ES-I3 (cell line): Measurements from ENCODE around the gene VWA1.
"Not testable (repeated sequence)": the region's sequence is repeated elsewhere in the genome, so short reads cannot be mapped to it uniquely, and the experiment has no call there.

Source experiments
- H3K36me3 ChIP-seq: 2 replicates; pipeline ENCODE4 v1.6.1; 2013; ENCODE audit warnings: mild to moderate bottlenecking, low read length, control low read depth, moderate library complexity; ENCODE audit not compliant: insufficient read depth
- H3K4me1 ChIP-seq: 2 replicates; pipeline ENCODE4 v1.6.1; 2013; ENCODE audit warnings: mild to moderate bottlenecking, control low read depth, low read length; ENCODE audit not compliant: insufficient read depth
- H3K9ac ChIP-seq: 2 replicates; pipeline ENCODE4 v1.6.1; 2013; ENCODE audit warnings: low read depth, mild to moderate bottlenecking, low read length, moderate library complexity
- H3K9me3 ChIP-seq: 2 replicates; pipeline ENCODE4 v1.6.1; 2013; ENCODE audit warnings: mild to moderate bottlenecking, low read length, moderate library complexity; ENCODE audit not compliant: control insufficient read depth, insufficient read depth

VWA1 gene

GRCh38 chr1:1425753-1426495 lies 9.6 kb upstream of the VWA1 start:
- Histone ChIP-seq H3K4me1 (peaks cover 5% of the 10 kb centered on the region), H3K9ac (peak overlapping the region; percentile 65), H3K36me3 (no peaks in the 10 kb centered on the region), H3K9me3 (no peaks in the 10 kb centered on the region)

- Histone ChIP-seq H3K9ac (peak overlapping the region; percentile 65), H3K36me3 (no peaks in the 10 kb centered on the region), H3K4me1 (peaks cover 5% of the 10 kb centered on the region), H3K9me3 (no peaks in the 10 kb centered on the region)
These were observed 8.9 kb upstream of the VWA1 start for GRCh38 chr1:1426496-1427105.

- no peaks in the 10 kb centered on the region for H3K9me3 ChIP-seq
- H3K36me3 ChIP-seq, result no peaks in the 10 kb centered on the region
- peaks cover 10% of the 10 kb centered on the region for H3K4me1 ChIP-seq
- H3K9ac ChIP-seq, result peak overlapping the region; percentile 15; the same call in 1 of the 2 replicates
These were observed 8.2 kb upstream of the VWA1 start for GRCh38 chr1:1427106-1427819.

- Histone ChIP-seq H3K9me3 (no peaks in the 10 kb centered on the region), H3K9ac (peak overlapping the region; percentile 15; the same call in 1 of the 2 replicates), H3K4me1 (peaks cover 14% of the 10 kb centered on the region), H3K36me3 (no peaks in the 10 kb centered on the region)
These were observed 7.7 kb upstream of the VWA1 start for GRCh38 chr1:1427820-1428148.

GRCh38 chr1:1428174-1428573 lies 7.3 kb upstream of the VWA1 start:
- no peaks in the 10 kb centered on the region for H3K9me3 ChIP-seq
- H3K36me3 ChIP-seq, result no peaks in the 10 kb centered on the region
- H3K9ac ChIP-seq, result no peak overlapping the region
- H3K4me1 ChIP-seq, result peaks cover 14% of the 10 kb centered on the region

- not testable (repeated sequence) for H3K36me3 ChIP-seq, H3K9ac ChIP-seq, H3K9me3 ChIP-seq
- peaks cover 19% of the 10 kb centered on the region for H3K4me1 ChIP-seq
These were observed 6.5 kb upstream of the VWA1 start for GRCh38 chr1:1428967-1429366.

DNA sequence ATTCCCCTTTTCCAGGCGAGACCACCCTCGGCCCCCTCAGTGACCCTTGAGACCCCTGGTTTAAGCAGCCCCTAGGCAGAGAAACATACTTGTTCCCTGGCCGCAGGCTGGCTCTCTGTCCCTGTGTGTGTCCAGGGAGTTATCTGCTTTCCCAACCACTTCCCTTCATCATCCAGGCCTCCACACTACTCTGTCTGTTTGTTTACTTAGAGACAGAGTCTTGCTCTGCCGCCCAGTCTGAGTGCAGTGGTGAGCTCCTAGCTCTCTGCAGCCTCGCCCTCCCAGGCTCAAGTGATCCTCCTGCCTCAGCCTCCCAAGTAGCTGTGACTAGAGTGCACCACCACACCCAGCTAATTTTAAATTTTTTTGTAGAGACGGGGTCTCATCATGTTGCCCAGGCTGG lies 5.8 kb upstream of the VWA1 start:
- peaks cover 24% of the 10 kb centered on the region for H3K4me1 ChIP-seq

DNA sequence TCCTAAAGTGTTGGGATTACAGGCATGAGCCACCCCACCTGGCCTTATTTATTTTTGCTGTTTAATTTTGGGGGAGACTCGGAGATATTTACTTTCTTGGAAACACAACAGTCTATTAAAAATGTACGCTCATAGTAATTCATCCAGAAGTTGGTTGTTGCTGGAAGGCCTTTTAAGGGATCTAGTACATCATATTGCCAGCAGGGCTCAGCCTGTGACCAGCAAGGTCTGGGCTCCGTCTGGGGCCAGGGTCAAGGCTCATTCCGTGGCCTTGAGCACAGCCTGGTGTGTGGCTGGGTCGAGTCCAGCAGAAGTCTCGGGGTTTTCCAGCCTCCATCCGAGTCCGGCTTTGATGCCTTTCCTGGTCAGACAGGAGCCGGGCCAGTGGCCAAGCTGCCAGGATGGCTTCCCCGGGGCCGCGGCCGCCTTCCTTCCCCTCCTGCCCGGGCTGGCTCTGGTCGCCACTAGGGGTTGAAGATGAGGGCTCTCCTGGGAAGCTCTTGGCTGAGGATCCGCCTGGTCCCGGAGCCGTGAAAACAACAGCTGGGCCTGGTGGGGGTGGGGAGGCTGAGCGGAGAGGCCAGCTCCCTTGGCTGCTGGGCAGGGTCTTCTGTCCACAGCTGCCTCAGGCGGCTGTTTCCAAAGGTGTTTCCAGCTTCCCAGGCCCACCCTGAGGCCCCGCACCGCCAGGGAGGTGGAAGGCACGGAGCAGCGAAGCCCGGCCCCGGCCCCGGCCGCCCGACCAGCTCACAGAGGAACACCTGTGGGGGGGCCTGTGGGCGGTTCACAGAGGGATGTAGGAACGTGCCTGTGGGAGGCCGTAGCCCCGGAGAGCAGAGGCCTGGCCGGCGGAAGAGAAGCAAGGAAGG lies 5.1 kb upstream of the VWA1 start:
- H3K9me3 ChIP-seq, result no peaks in the 10 kb centered on the region
- H3K36me3 ChIP-seq, result no peaks in the 10 kb centered on the region
- H3K9ac ChIP-seq, result peak overlapping the region; percentile 37
- peaks cover 25% of the 10 kb centered on the region for H3K4me1 ChIP-seq

More for the DNA sequence above, 5.8 kb upstream of the VWA1 start:
- H3K9me3 ChIP-seq, result no peaks in the 10 kb centered on the region
- no peaks in the 10 kb centered on the region for H3K36me3 ChIP-seq
- H3K9ac ChIP-seq, result 0 out of 2 replicates have a peak overlapping the region, but pooled peaks have one; percentile 37

- peaks cover 24% of the 10 kb centered on the region for H3K4me1 ChIP-seq
These were observed 4.3 kb upstream of the VWA1 start for GRCh38 chr1:1430992-1431844.

DNA sequence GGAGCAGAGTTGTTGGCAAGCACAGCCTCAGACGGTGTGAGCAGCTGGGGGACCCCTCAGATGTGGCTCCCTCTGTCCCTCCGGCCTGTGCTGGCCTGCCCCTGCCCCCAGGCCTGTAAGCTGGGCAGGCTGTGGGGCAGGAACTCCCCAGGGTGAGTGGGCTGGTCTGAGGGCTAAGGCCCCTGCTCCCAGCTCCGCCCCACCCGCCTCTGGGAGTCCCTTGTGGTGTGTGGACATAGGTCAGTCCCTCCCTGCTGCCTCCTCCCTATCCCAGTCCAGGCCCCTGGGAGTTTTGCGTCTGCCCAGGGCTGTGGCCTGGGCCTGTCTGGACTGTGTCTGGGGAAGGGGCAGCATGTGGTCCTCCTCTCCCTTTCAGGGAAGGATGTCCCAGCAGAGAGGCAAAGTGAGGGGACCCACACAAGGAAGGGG lies 3.6 kb upstream of the VWA1 start:
- Histone ChIP-seq H3K4me1 (peaks cover 24% of the 10 kb centered on the region), H3K9me3 (no peaks in the 10 kb centered on the region), H3K9ac (no peak overlapping the region; the same call in 1 of the 2 replicates), H3K36me3 (no peaks in the 10 kb centered on the region)

More at GRCh38 chr1:1430992-1431844, 4.3 kb upstream of the VWA1 start:
- Histone ChIP-seq H3K9ac (no peak overlapping the region), H3K36me3 (no peaks in the 10 kb centered on the region), H3K9me3 (no peaks in the 10 kb centered on the region)

DNA sequence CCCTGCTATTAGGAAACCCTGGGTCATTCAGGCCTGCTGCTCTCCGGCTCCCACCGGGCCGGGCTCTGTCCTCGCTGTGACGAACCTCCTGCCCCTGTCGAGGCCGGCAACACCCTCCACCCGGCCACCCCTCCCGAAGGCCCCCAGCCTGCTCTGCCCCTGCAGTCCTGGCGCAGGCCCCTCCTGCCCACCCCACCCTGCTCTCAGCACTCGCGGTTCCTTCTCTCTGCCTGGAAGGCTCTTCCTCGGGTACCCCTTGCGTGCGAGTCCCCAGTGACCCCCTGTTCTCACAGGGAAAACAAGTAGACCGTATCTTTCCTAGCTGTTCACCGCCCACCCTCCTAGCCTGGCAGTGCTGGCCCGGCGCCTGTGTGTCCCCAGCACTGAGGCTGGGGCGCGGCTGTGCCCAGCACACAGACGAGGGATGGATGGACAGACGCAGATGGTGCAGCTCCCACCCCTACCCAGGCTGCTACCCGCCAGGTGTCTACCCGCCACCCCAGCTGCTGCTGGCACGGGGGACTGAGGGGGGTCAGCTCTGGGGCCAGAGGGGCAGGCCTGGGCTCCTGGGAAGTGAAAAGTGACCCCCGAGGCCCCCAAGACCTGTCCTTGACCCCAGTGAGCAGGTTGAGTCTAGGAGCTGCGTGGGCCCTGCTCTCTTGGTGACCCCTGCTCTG lies 3.1 kb upstream of the VWA1 start:
- Histone ChIP-seq H3K4me1 (peaks cover 24% of the 10 kb centered on the region), H3K9me3 (no peaks in the 10 kb centered on the region), H3K36me3 (no peaks in the 10 kb centered on the region), H3K9ac (no peak overlapping the region; the same call in 1 of the 2 replicates)

DNA sequence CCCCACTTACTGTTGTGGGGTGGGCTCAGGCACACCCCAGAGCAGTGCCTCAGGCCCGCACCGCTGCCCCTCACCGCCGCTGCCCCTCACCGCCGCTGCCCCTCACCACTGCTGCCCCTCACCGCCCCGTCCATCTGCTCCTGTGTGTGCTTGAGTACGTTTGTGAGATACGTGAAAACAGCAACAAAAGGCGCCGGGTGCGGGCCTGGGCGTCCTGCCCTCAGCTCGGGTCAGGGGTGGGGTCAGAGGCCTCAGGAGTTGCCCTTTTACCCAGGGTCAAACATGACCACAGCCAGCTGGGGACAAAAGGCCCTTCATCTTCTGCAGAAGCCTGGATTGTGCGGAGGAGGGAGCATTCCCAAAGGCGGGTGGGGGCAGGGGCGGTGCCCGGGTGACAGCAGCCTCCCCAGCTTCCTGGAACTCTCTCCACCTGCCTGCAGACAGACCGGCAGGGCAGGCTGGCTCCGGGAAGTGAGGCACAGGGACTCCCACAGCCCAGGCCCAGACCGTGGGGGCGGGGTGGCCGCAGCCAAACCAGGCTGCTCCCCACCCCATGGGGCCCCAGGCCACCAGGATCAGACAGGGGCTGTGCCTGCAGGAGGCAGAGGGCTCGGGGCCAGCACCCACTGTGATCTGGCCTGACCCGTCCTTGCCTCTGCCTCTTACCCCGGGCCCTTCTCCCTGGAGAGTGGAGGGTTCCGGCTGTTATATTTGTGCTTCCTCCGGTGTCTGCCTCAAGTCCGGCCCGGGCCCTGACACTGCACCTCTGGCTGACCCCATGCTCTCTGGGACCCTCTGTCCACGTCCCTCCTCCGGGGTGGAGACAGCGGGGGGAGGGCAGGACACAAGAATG lies 2.3 kb upstream of the VWA1 start:
- Histone ChIP-seq H3K9ac (peak overlapping the region; percentile 48), H3K36me3 (no peaks in the 10 kb centered on the region), H3K4me1 (peaks cover 24% of the 10 kb centered on the region), H3K9me3 (no peaks in the 10 kb centered on the region)
